GF-D8 (cell line): ENCODE measurements around the gene BRSK1.
A peak's percentile ranks its signal among the peaks of the same experiment; 100 is the strongest.

Experiments
- DNase-seq: peaks from one replicate; lab custom pipeline; 2025; lab: John Stamatoyannopoulos, UW

The BRSK1 gene

GRCh38 chr19:55283548-55284377, at the start of gene BRSK1:
Gene BRSK1, plus strand, starts transcription at chr19:55283997. Its CDS starts 446 bp downstream, at chr19:55284443.
- no peak for DNase-seq

- no peak for DNase-seq
Measured at GRCh38 chr19:55238030-55238429, 45.8 kb upstream of the BRSK1 start.

- no peak for DNase-seq
Measured at GRCh38 chr19:55239004-55239403, 44.8 kb upstream of the BRSK1 start.

GRCh38 chr19:55240713-55241020, 43.1 kb upstream of the BRSK1 start:
- no peak for DNase-seq

GRCh38 chr19:55241143-55241934, 42.5 kb upstream of the BRSK1 start:
- no peak for DNase-seq

GRCh38 chr19:55241935-55242464, 41.8 kb upstream of the BRSK1 start:
- no peak for DNase-seq

- no peak for DNase-seq
Measured at GRCh38 chr19:55242517-55242916, 41.3 kb upstream of the BRSK1 start.

- DNase-seq = no peak
Measured at GRCh38 chr19:55244004-55244680, 39.7 kb upstream of the BRSK1 start.

GRCh38 chr19:55245236-55245904, 38.4 kb upstream of the BRSK1 start:
- DNase-seq = no peak

GRCh38 chr19:55246462-55247451, 37.0 kb upstream of the BRSK1 start:
- no peak for DNase-seq

GRCh38 chr19:55247621-55248099, 36.1 kb upstream of the BRSK1 start:
- peak; percentile 59 for DNase-seq

GRCh38 chr19:55248166-55248675, 35.6 kb upstream of the BRSK1 start:
- no peak for DNase-seq

- no peak for DNase-seq
Measured at GRCh38 chr19:55248704-55249103, 35.1 kb upstream of the BRSK1 start.

- no peak for DNase-seq
Measured at GRCh38 chr19:55249841-55250240, 34.0 kb upstream of the BRSK1 start.

GRCh38 chr19:55250262-55251036, 33.3 kb upstream of the BRSK1 start:
- no peak for DNase-seq

- no peak for DNase-seq
Measured at GRCh38 chr19:55251341-55252081, 32.3 kb upstream of the BRSK1 start.

GRCh38 chr19:55252760-55253663, 30.8 kb upstream of the BRSK1 start:
- DNase-seq = no peak
